Neural crest cell (in vitro differentiated cells): ENCODE measurements around the gene MYO7A. TPM values are rescaled to one million over a fixed set of nuclear protein-coding genes. Genes with fewer than 3 reads are reported as not detected.

Source experiments
- DNase-seq: peaks from one replicate; pipeline ENCODE4 v3.0.0; 2021; ENCODE audit warnings: low read depth, mixed read lengths, low spot score
- H3K27ac Mint-ChIP-seq: one replicate; pipeline ENCODE4 v1.8.0; 2021; ENCODE audit warnings: mild to moderate bottlenecking, mixed read lengths; ENCODE audit not compliant: unreplicated experiment
- H3K27me3 Mint-ChIP-seq: 2 replicates; pipeline ENCODE4 v1.8.0; 2021; ENCODE audit warnings: low read depth, mild to moderate bottlenecking, mixed read lengths
- H3K36me3 Mint-ChIP-seq: 2 replicates; pipeline ENCODE4 v1.8.0; 2021; ENCODE audit warnings: low read depth, mild to moderate bottlenecking, mixed read lengths
- H3K4me1 Mint-ChIP-seq: 2 replicates; pipeline ENCODE4 v1.8.0; 2021; ENCODE audit warnings: mixed read lengths
- H3K4me3 Mint-ChIP-seq: one replicate; pipeline ENCODE4 v1.8.0; 2021; ENCODE audit warnings: mild to moderate bottlenecking, mixed read lengths
- H3K9me3 Mint-ChIP-seq: 2 replicates; pipeline ENCODE4 v1.8.0; 2021; ENCODE audit warnings: mixed read lengths
- CTCF ChIP-seq: fragments of 200-600 bp; sonication (generic); conservative IDR thresholded peaks from 2 replicates; pipeline ENCODE4 v1.5.0; 2021; ENCODE audit warnings: antibody characterized with exemption, mild to moderate bottlenecking
- total RNA-seq: library from RNA; stranded (reverse); gene quantifications from 2 replicates; pipeline ENCODE4 v1.2.1, GENCODE V29; 2021

The MYO7A gene
- total RNA-seq, 1 donor from 2014 or later, result 2.5 TPM

GRCh38 chr11:77212314-77213007 is 84.4 kb downstream of the MYO7A start:
- H3K9me3 Mint-ChIP-seq, result peaks cover 8% of the 10 kb centered on the region
- peak overlapping the region; percentile 57 for H3K27ac Mint-ChIP-seq
- no peak for TF ChIP-seq CTCF
- H3K36me3 Mint-ChIP-seq, result no peaks in the 10 kb centered on the region
- H3K4me1 Mint-ChIP-seq, result peaks cover 6% of the 10 kb centered on the region
- no peak overlapping the region for H3K4me3 Mint-ChIP-seq
- no peak for DNase-seq
- H3K27me3 Mint-ChIP-seq, result no peaks in the 10 kb centered on the region

GRCh38 chr11:77213029-77213579 is 85.1 kb downstream of the MYO7A start:
- Mint-ChIP-seq H3K4me1 (peaks cover 6% of the 10 kb centered on the region), H3K36me3 (no peaks in the 10 kb centered on the region), H3K9me3 (peaks cover 8% of the 10 kb centered on the region), H3K4me3 (no peak overlapping the region), H3K27me3 (no peaks in the 10 kb centered on the region), H3K27ac (no peak overlapping the region)
- DNase-seq, result no peak
- TF ChIP-seq CTCF, result no peak

- H3K27ac Mint-ChIP-seq, result no peak overlapping the region
- H3K36me3 Mint-ChIP-seq, result no peaks in the 10 kb centered on the region
- H3K27me3 Mint-ChIP-seq, result no peaks in the 10 kb centered on the region
- peaks cover 8% of the 10 kb centered on the region for H3K9me3 Mint-ChIP-seq
- no peak overlapping the region for H3K4me3 Mint-ChIP-seq
- H3K4me1 Mint-ChIP-seq, result peaks cover 6% of the 10 kb centered on the region
- no peak for TF ChIP-seq CTCF
- no peak for DNase-seq
Observed at GRCh38 chr11:77213589-77214428, 85.8 kb downstream of the MYO7A start.

GRCh38 chr11:77214557-77214956 is 86.5 kb downstream of the MYO7A start:
- H3K36me3 Mint-ChIP-seq, result no peaks in the 10 kb centered on the region
- H3K27me3 Mint-ChIP-seq, result no peaks in the 10 kb centered on the region
- H3K9me3 Mint-ChIP-seq, result peaks cover 8% of the 10 kb centered on the region
- no peak overlapping the region for H3K27ac Mint-ChIP-seq
- DNase-seq, result no peak
- no peak overlapping the region for H3K4me3 Mint-ChIP-seq
- peaks cover 6% of the 10 kb centered on the region for H3K4me1 Mint-ChIP-seq
- no peak for TF ChIP-seq CTCF

- Mint-ChIP-seq H3K4me1 (peaks cover 6% of the 10 kb centered on the region), H3K27me3 (no peaks in the 10 kb centered on the region), H3K9me3 (peaks cover 7% of the 10 kb centered on the region), H3K36me3 (no peaks in the 10 kb centered on the region), H3K4me3 (no peak overlapping the region), H3K27ac (no peak overlapping the region)
- no peak for TF ChIP-seq CTCF
- no peak for DNase-seq
Observed at GRCh38 chr11:77215106-77215505, 87.1 kb downstream of the MYO7A start.
